ENCODE results near the gene CLDN24.

The CLDN24 gene

DNA sequence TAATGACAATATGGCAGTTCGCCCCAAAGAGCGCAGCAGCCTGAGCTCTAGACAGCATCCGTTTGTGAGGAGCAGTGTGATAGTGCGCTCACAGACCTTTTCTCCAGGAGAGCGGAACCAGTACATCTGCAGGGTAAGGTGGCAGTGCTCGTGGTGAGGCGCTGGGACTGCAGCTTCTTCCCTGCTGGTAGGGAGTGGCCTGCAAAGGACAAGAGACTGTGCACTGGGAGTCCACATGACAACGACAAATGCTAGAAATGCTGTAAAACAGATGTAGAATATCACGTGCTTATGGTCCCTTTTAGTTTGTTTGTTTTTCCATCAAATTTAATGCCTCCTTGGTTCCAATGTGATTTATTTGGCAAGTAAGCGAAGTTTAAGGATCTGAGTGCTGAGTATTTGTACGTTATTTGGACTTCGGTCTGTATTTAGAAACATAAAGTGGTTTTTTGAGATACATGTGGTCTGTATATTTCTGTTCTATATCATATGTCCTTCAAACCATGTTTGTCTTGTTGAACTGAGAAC lies 37.9 kb downstream of the CLDN24 start:
- DNase-seq (ENCODE audit: low read depth in 3 of 3): no peak

DNA sequence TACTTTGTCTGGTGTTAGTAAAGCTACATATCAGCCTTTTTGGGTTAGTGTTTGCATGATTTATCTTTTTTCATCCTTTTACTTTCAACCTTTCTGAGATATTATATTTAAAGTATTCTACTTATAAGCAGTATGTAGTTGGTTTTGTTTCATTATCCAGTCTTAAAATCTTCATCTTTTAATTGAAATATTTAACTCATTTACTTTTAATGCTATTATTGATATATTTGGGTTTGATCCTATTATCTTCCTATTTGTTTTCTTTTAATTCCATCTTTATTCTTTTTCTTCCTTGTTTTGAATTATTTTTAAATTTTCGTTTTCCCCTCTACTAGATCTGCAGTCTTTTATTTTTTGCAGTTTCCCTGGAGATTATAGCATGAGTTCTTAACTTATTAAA lies 46.1 kb downstream of the CLDN24 start:
- DNase-seq (ENCODE audit: low read depth in 3 of 3): no peak

DNA sequence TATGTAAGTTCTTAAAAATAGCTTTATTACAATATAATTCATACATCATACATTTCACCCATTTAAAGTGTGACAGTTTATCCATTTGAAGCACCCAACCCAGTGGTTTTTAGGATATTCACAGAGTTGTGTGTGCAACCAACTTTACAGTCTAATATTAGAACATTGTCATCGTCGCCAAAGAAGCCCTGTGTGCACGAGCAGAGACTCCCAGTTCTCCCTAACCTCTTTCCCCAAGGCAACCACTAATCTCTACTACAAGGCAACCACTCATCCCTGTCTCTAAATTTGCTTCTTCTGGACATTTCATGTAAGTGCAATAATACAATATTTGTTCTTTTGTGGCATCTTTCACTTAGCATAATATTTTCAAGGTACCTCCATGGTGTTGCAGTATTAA lies 49.8 kb downstream of the CLDN24 start:
- DNase-seq (ENCODE audit: low read depth in 3 of 3): no peak

Data from stimulated activated CD4-positive, alpha-beta T cell treated with anti-CD3 and anti-CD28 coated beads, TNF-alpha, amount 100 ng/mL, for 48 hours (primary cell).